NCI-H82 treated with DMSO at 0.1 percent for 48 hours (cell line): Measurements from ENCODE around the gene E4F1.
A peak's percentile ranks its signal among the peaks of the same experiment; 100 is the strongest.

ENCODE experiments used
- DNase-seq: peaks from one replicate; lab custom pipeline; 2025; ENCODE audit not compliant: unreplicated experiment; lab: John Stamatoyannopoulos, UW

The E4F1 gene

GRCh38 chr16:2223221-2223941 lies at the start of gene E4F1:
Gene E4F1 (plus strand): TSS chr16:2223591. CDS start chr16:2223614, 23 bp downstream.
- DNase-seq: peak; percentile 98

GRCh38 chr16:2173916-2174315 lies 49.5 kb upstream of the E4F1 start:
- no peak for DNase-seq

- DNase-seq: no peak
Observed at GRCh38 chr16:2174396-2175131, 48.8 kb upstream of the E4F1 start.

- no peak for DNase-seq
Observed at GRCh38 chr16:2175454-2175853, 47.9 kb upstream of the E4F1 start.

GRCh38 chr16:2176047-2176446 lies 47.3 kb upstream of the E4F1 start:
- DNase-seq: no peak

GRCh38 chr16:2177101-2177500 lies 46.3 kb upstream of the E4F1 start:
- no peak for DNase-seq

GRCh38 chr16:2177561-2177960 lies 45.8 kb upstream of the E4F1 start:
- DNase-seq: no peak

- no peak for DNase-seq
Observed at GRCh38 chr16:2178321-2179106, 44.9 kb upstream of the E4F1 start.

GRCh38 chr16:2179107-2179501 lies 44.3 kb upstream of the E4F1 start:
- no peak for DNase-seq

- DNase-seq: no peak
Observed at GRCh38 chr16:2179576-2179975, 43.8 kb upstream of the E4F1 start.

GRCh38 chr16:2180461-2180860 lies 42.9 kb upstream of the E4F1 start:
- no peak for DNase-seq

- DNase-seq: no peak
Observed at GRCh38 chr16:2180962-2181923, 42.1 kb upstream of the E4F1 start.

GRCh38 chr16:2181952-2182351 lies 41.4 kb upstream of the E4F1 start:
- DNase-seq: no peak

- DNase-seq: no peak
Observed at GRCh38 chr16:2183671-2184070, 39.7 kb upstream of the E4F1 start.

- DNase-seq: no peak
Observed at GRCh38 chr16:2184346-2184745, 39.0 kb upstream of the E4F1 start.

GRCh38 chr16:2184962-2185361 lies 38.4 kb upstream of the E4F1 start:
- no peak for DNase-seq

GRCh38 chr16:2186064-2186463 lies 37.3 kb upstream of the E4F1 start:
- no peak for DNase-seq

- DNase-seq: no peak
Observed at GRCh38 chr16:2186505-2186904, 36.9 kb upstream of the E4F1 start.

GRCh38 chr16:2187212-2187611 lies 36.2 kb upstream of the E4F1 start:
- DNase-seq: no peak

- DNase-seq: no peak
Observed at GRCh38 chr16:2188395-2188794, 35.0 kb upstream of the E4F1 start.
